GM18508 (cell line): Measurements from ENCODE around the gene IFI44.
A peak's percentile ranks its signal among the peaks of the same experiment; 100 is the strongest.

Experiments
- ATAC-seq: cut with Tn5 transposase; IDR thresholded peaks from one replicate; pipeline ENCODE4 v1.9.1; 2021; ENCODE audit warnings: moderate number of reproducible peaks; ENCODE audit not compliant: insufficient read depth, unreplicated experiment

The IFI44 gene

GRCh38 chr1:78651241-78651640 is 1.6 kb downstream of the IFI44 start:
- ATAC-seq = no peak

GRCh38 chr1:78652019-78652560 is 2.5 kb downstream of the IFI44 start:
- ATAC-seq = no peak

- no peak for ATAC-seq
Observed at GRCh38 chr1:78658901-78659300, 9.3 kb downstream of the IFI44 start.

- ATAC-seq = no peak
Observed at GRCh38 chr1:78663923-78664322, 14.3 kb downstream of the IFI44 start.

- ATAC-seq = no peak
Observed at GRCh38 chr1:78664763-78665162, 15.1 kb downstream of the IFI44 start.

GRCh38 chr1:78665809-78666208 is 16.2 kb downstream of the IFI44 start:
- no peak for ATAC-seq

- ATAC-seq = no peak
Observed at GRCh38 chr1:78667939-78668338, 18.3 kb downstream of the IFI44 start.

- ATAC-seq = no peak
Observed at GRCh38 chr1:78668427-78668826, 18.8 kb downstream of the IFI44 start.

GRCh38 chr1:78672428-78672827 is 22.8 kb downstream of the IFI44 start:
- no peak for ATAC-seq

GRCh38 chr1:78673120-78673519 is 23.5 kb downstream of the IFI44 start:
- no peak for ATAC-seq

- ATAC-seq = no peak
Observed at GRCh38 chr1:78676347-78676982, 26.8 kb downstream of the IFI44 start.

GRCh38 chr1:78676993-78677392 is 27.4 kb downstream of the IFI44 start:
- no peak for ATAC-seq

- no peak for ATAC-seq
Observed at GRCh38 chr1:78677788-78678187, 28.2 kb downstream of the IFI44 start.

- peak; percentile 61 for ATAC-seq
Observed at GRCh38 chr1:78678324-78678723, 28.7 kb downstream of the IFI44 start.

- no peak for ATAC-seq
Observed at GRCh38 chr1:78681265-78681664, 31.6 kb downstream of the IFI44 start.

- ATAC-seq = no peak
Observed at GRCh38 chr1:78682496-78682895, 32.9 kb downstream of the IFI44 start.

- ATAC-seq = no peak
Observed at GRCh38 chr1:78683079-78683478, 33.4 kb downstream of the IFI44 start.

GRCh38 chr1:78687315-78687714 is 37.7 kb downstream of the IFI44 start:
- no peak for ATAC-seq

GRCh38 chr1:78687914-78688313 is 38.3 kb downstream of the IFI44 start:
- no peak for ATAC-seq

GRCh38 chr1:78688697-78689096 is 39.1 kb downstream of the IFI44 start:
- no peak for ATAC-seq

- ATAC-seq = no peak
Observed at GRCh38 chr1:78690516-78690915, 40.9 kb downstream of the IFI44 start.

- ATAC-seq = no peak
Observed at GRCh38 chr1:78691995-78692747, 42.5 kb downstream of the IFI44 start.
